Psoas muscle (tissue), 8 donors: ENCODE data around the gene FRS2. TPM values are rescaled to one million over a fixed set of nuclear protein-coding genes. Genes with fewer than 3 reads are reported as not detected.

Source experiments
- ATAC-seq, 4 donors: fragments of 200-7000 bp; cut with Tn5 transposase; one replicate each; pipeline ENCODE4 v1.9.1; 2020; ENCODE audit warnings: moderate library complexity in 3 of 4, mild to moderate bottlenecking in 2 of 4
- DNase-seq, 2 donors: peaks; one replicate each; pipeline ENCODE4 v3.0.0-alpha.2; 2020
- H3K27ac ChIP-seq: fragments of 200-600 bp; one replicate; pipeline ENCODE4 v1.8.0; 2022
- H3K27me3 ChIP-seq, 3 donors: fragments of 200-600 bp in 1 of 3; one replicate each; pipeline versions ENCODE4 v1.6.1 to v1.8.0; 2013 to 2022; ENCODE audit warnings: low read length in 2 of 3, mild to moderate bottlenecking in 2 of 3, moderate library complexity in 1 of 3; ENCODE audit not compliant: insufficient read depth in 3 of 3
- H3K36me3 ChIP-seq, 2 donors: fragments of 200-600 bp in 1 of 2; one replicate each; pipeline versions ENCODE4 v1.6.1 to v1.8.0; 2013 to 2022; ENCODE audit warnings: low read depth in 1 of 2, mild to moderate bottlenecking in 1 of 2, moderate library complexity in 1 of 2; ENCODE audit not compliant: insufficient read depth in 1 of 2
- H3K4me1 ChIP-seq: fragments of 200-600 bp; one replicate; pipeline ENCODE4 v1.8.0; 2022
- H3K4me3 ChIP-seq: fragments of 200-600 bp; one replicate; pipeline ENCODE4 v1.8.0; 2022; ENCODE audit warnings: mild to moderate bottlenecking
- H3K9me3 ChIP-seq: fragments of 200-600 bp; one replicate; pipeline ENCODE4 v1.8.0; 2022
- CTCF ChIP-seq: fragments of 200-600 bp; IDR thresholded peaks from one replicate; pipeline ENCODE4 v1.8.0; 2022; ENCODE audit warnings: antibody characterized with exemption
- WGBS, 3 donors: extraction: QIAGEN DNeasy Blood & Tissue Kit; methylation state at CpG; one replicate each; pipeline versions ENCODE4 v1.1.6 to v1.1.7; 2013; 5-methylcytosine and 5-hydroxymethylcytosine counted together
- intact Hi-C, 2 donors: fragments of 100-400 bp; cut with DNase I; formaldehyde crosslinking; loops; one replicate each; pipeline versions ENCODE4 v1.11.0 to v1.14.2; 2022
- polyA plus RNA-seq, 3 donors: library from polyadenylated mRNA; stranded (reverse); fragments of 200-250 nt; gene quantifications; one replicate each; pipeline ENCODE4 v1.2.3, GENCODE V29; 2013
- total RNA-seq, 4 donors: library from RNA; stranded (reverse); fragmentation: NEBNext Ultra II Directional in 2 of 4; extraction: Animal tissue kit (Norgen Biotek cat#: 25700) in 2 of 4; gene quantifications; one replicate each; pipeline versions ENCODE4 v1.2.1 to v1.2.4, GENCODE V29; 2021 to 2023
- donor health status: healthy with polysubstance abuse.
- donor health status: DM: no; HTN: no; CAD: no; lungs with moderate emphysema.
- donor health status: Bipolar disorder and iron deficiency.
- donor health status: healthy.
- donor health status: DM: yes; HTN: yes; CAD: no.
- donor health status: DM: no; HTN: no; CAD: no.
- donor health status: DM: no; HTN: no; CAD: no.
- donor health status: DM: yes; HTN: yes; CAD: no.

FRS2 gene
- total and polyA plus RNA-seq, 7 donors, result 3.6 to 18.9 (median 13.1) TPM

- 48 to 52% (median 50%) methylated on average over 2 of the region's 2 CpGs for WGBS, 3 donors
- no peak overlapping the region for H3K4me3 ChIP-seq
- no peaks in the 10 kb centered on the region for H3K36me3 ChIP-seq
- ATAC-seq, result peak in 1 of 4 donors; percentile 63
- H3K27me3 ChIP-seq, result no peaks in the 10 kb centered on the region
- no peaks in the 10 kb centered on the region for H3K9me3 ChIP-seq
- DNase-seq, result no peak
- no peak for TF ChIP-seq CTCF
- no peak overlapping the region for H3K27ac ChIP-seq
- intact Hi-C loops, result no loop called here
- peaks cover 6% of the 10 kb centered on the region for H3K4me1 ChIP-seq
Observed at GRCh38 chr12:69553628-69554248, 83.5 kb downstream of the FRS2 start.

- Histone ChIP-seq H3K27ac (no peak overlapping the region), H3K36me3 (no peaks in the 10 kb centered on the region), H3K4me1 (peaks cover 6% of the 10 kb centered on the region), H3K27me3 (no peaks in the 10 kb centered on the region), H3K9me3 (no peaks in the 10 kb centered on the region), H3K4me3 (no peak overlapping the region)
- ATAC-seq (no peak), DNase-seq (no peak)
- intact Hi-C loops, result loop anchor here in 1 of 2 donors (5.0 kb wide), 1 partner anchor 43 kb away; no protein-coding TSS in a partner anchor
- no peak for TF ChIP-seq CTCF
- 80 to 89% (median 82%) methylated on average over 6 of the region's 6 CpGs for WGBS, 3 donors
Observed at GRCh38 chr12:69555461-69555860, 85.3 kb downstream of the FRS2 start.

- DNase-seq (no peak), ATAC-seq (no peak)
- Histone ChIP-seq H3K27ac (no peak overlapping the region), H3K9me3 (no peaks in the 10 kb centered on the region), H3K4me1 (peaks cover 6% of the 10 kb centered on the region), H3K4me3 (no peak overlapping the region), H3K36me3 (no peaks in the 10 kb centered on the region), H3K27me3 (no peaks in the 10 kb centered on the region)
- WGBS, 3 donors, result 62 to 85% (median 66%) methylated on average over 9 of the region's 9 CpGs
- intact Hi-C loops, result loop anchor here in 1 of 2 donors (5.0 kb wide), 1 partner anchor 44 kb away; no protein-coding TSS in a partner anchor
- no peak for TF ChIP-seq CTCF
Observed at GRCh38 chr12:69556383-69556782, 86.2 kb downstream of the FRS2 start.

GRCh38 chr12:69563166-69563762 is 93.1 kb downstream of the FRS2 start:
- Histone ChIP-seq H3K4me3 (no peak overlapping the region), H3K27ac (no peak overlapping the region), H3K27me3 (no peaks in the 10 kb centered on the region), H3K9me3 (no peaks in the 10 kb centered on the region), H3K36me3 (peaks cover 0 to 44% of the 10 kb centered on the region in 2 donors), H3K4me1 (no peaks in the 10 kb centered on the region)
- DNase-seq (no peak), ATAC-seq (no peak)
- no peak for TF ChIP-seq CTCF
- 93 to 100% (median 96%) methylated on average over 2 of the region's 2 CpGs for WGBS, 3 donors
- intact Hi-C loops, result no loop called here
